A549 (cell line): Measurements from ENCODE around the gene MAP3K4.

ENCODE experiments used
- CHD4 ChIP-seq: fragments of 200-600 bp; sonication (generic); IDR thresholded peaks from 2 replicates; pipeline ENCODE4 v1.6.1; 2016; ENCODE audit warnings: antibody characterized with exemption, mild to moderate bottlenecking, borderline replicate concordance
- CTCF ChIP-seq: fragments of >200 bp; sonication (Bioruptor Twin); formaldehyde crosslinking; IDR thresholded peaks from 3 replicates; pipeline ENCODE4 v1.5.1; 2016
- ELK1 ChIP-seq: fragments of 150-350 bp; IDR thresholded peaks from 2 replicates; pipeline ENCODE4 v1.6.1; 2014; ENCODE audit warnings: low read depth, mild to moderate bottlenecking, low read length
- KDM5A ChIP-seq: fragments of 200-600 bp; sonication (generic); IDR thresholded peaks from 2 replicates; pipeline ENCODE4 v1.6.1; 2016; ENCODE audit warnings: antibody characterized with exemption, mild to moderate bottlenecking
- MAX ChIP-seq: IDR thresholded peaks from 2 replicates; pipeline ENCODE4 v1.6.1; 2012
- MAZ ChIP-seq: fragments of 150-350 bp; IDR thresholded peaks from 2 replicates; pipeline ENCODE4 v1.6.1; 2014; ENCODE audit warnings: antibody characterized with exemption, low read depth, low read length, borderline replicate concordance
- PBX3 ChIP-seq: IDR thresholded peaks from 2 replicates; pipeline ENCODE4 v1.6.1; 2012
- POLR2A ChIP-seq: IDR thresholded peaks from 2 replicates; pipeline ENCODE4 v1.6.1; 2012; ENCODE audit warnings: mild to moderate bottlenecking, low read length
- RAD21 ChIP-seq, 2 experiments: fragments of >200 bp in 1 of 2; sonication (Bioruptor Twin) in 1 of 2; formaldehyde crosslinking in 1 of 2; IDR thresholded peaks in 1 of 2; conservative IDR thresholded peaks in 1 of 2; 2 replicates in 1 of 2; 3 replicates in 1 of 2; pipeline ENCODE4 v1.6.1; 2012 to 2018; ENCODE audit warnings: inconsistent platforms in 1 of 2
- RCOR1 ChIP-seq: fragments of 150-350 bp; IDR thresholded peaks from 2 replicates; pipeline ENCODE4 v1.6.1; 2014; ENCODE audit warnings: antibody characterized with exemption, low read length, low read depth
- REST ChIP-seq: fragments of 200-600 bp; sonication (generic); IDR thresholded peaks from 2 replicates; pipeline ENCODE4 v1.6.1; 2016; ENCODE audit warnings: antibody characterized with exemption, mild to moderate bottlenecking, moderate library complexity
- RNF2 ChIP-seq: fragments of 200-600 bp; sonication (generic); IDR thresholded peaks from 2 replicates; pipeline ENCODE4 v1.6.1; 2016; ENCODE audit warnings: low read depth, mild to moderate bottlenecking, antibody characterized with exemption, moderate library complexity, borderline replicate concordance

- TF ChIP-seq CTCF (no peak), RAD21 (conservative IDR thresholded peaks at IDR 0.05 in 1 of 2, IDR thresholded peaks at IDR 0.05 in 1 of 2) (no peak), MAZ (no peak), MAX (no peak), RNF2 (no peak), PBX3 (no peak), RCOR1 (no peak), KDM5A (no peak), POLR2A (no peak), ELK1 (no peak), REST (no peak), CHD4 (no peak)
These were observed 7.2 kb downstream of the MAP3K4 start for GRCh38 chr6:160998766-160999165.
